Transverse colon (tissue), 3 donors: ENCODE results near the gene POC1A.

Experiments used
- POLR2A ChIP-seq: fragments of 450-650 bp; IDR thresholded peaks from one replicate; pipeline ENCODE4 v1.6.1; 2016; ENCODE audit warnings: antibody characterized with exemption, mild to moderate bottlenecking, moderate library complexity
- TF ChIP-seq, protein P1 (sequence below), 5 experiments: fragments of 200-600 bp in 3 of 5; fragments of 450-650 bp in 2 of 5; sonication (generic) in 3 of 5; IDR thresholded peaks; 1 replicate in 2 of 5; 2 replicates in 3 of 5; pipeline ENCODE4 v1.5.1; 2016 to 2017; ENCODE audit warnings: antibody characterized with exemption in 5 of 5, inconsistent platforms in 3 of 5, mild to moderate bottlenecking in 2 of 5, moderate library complexity in 1 of 5

DNA sequence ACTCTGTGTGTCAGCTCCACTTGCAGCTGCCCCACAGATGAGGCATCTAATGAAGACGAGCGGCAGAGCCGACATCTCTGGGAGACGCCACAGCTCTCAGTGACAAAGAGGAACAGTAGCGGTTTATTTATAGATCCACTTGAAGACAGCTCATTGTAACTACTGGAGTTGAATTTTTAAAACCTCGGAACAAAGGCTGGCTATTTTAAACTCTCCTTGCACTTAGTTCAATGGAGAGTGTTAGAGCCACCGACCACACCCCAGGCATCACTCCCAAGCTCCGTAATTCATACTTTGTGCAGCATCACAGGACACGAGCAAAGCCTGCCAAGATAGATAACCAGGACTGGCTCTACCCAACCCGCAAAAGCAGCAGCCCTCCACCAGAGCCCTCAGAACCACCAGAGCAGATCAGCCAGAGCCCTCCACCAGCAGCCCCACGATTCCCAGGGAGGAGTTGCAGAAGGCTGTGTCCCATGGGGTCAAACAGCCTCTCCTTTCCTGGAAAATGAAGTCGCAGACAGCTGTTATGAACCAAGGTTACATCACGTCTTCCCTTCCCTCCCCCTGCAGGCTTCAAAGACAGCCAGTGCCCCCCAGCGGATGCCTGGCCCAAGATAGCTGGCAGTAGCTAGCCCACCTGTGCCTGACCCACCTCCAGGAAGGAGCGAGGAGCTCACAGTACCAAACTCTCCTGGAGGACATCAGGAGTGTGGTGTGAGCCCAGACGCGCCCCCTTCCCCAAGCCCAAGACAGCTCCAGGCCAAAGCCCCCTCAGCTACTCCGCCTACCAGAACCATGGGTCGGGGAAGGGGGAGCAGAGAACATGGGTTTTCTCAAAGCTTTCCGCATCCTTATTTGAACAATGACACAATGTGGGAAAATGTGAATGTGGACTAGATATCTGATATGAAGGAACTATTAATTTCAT lies 45.7 kb downstream of the POC1A start:
- TF ChIP-seq, protein P1, sequence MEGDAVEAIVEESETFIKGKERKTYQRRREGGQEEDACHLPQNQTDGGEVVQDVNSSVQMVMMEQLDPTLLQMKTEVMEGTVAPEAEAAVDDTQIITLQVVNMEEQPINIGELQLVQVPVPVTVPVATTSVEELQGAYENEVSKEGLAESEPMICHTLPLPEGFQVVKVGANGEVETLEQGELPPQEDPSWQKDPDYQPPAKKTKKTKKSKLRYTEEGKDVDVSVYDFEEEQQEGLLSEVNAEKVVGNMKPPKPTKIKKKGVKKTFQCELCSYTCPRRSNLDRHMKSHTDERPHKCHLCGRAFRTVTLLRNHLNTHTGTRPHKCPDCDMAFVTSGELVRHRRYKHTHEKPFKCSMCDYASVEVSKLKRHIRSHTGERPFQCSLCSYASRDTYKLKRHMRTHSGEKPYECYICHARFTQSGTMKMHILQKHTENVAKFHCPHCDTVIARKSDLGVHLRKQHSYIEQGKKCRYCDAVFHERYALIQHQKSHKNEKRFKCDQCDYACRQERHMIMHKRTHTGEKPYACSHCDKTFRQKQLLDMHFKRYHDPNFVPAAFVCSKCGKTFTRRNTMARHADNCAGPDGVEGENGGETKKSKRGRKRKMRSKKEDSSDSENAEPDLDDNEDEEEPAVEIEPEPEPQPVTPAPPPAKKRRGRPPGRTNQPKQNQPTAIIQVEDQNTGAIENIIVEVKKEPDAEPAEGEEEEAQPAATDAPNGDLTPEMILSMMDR (IDR thresholded peaks at IDR 0.05), result no peak
- no peak for TF ChIP-seq POLR2A
